Measurements from ENCODE around the gene GREB1.
A peak's percentile ranks its signal among the peaks of the same experiment; 100 is the strongest.

The GREB1 gene

GRCh38 chr2:11680182-11680900, 146.5 kb downstream of the GREB1 start:
- TF ChIP-seq REST (IDR thresholded peaks at IDR 0.05; ENCODE audit: low read depth), result no peak
- TF ChIP-seq EP300 (IDR thresholded peaks at IDR 0.05; ENCODE audit: borderline replicate concordance), result no peak
- TF ChIP-seq TCF12 (IDR thresholded peaks at IDR 0.05; ENCODE audit: low read depth), result no peak
- no peak for TF ChIP-seq CREB1 (IDR thresholded peaks at IDR 0.05; ENCODE audit: low read depth)
- TF ChIP-seq TEAD4 (IDR thresholded peaks at IDR 0.05), result no peak

GRCh38 chr2:11680901-11681721, 147.3 kb downstream of the GREB1 start:
- no peak for TF ChIP-seq TCF12 (IDR thresholded peaks at IDR 0.05; ENCODE audit: low read depth)
- no peak for TF ChIP-seq RAD21 (IDR thresholded peaks at IDR 0.05; ENCODE audit: low read depth)
- no peak for TF ChIP-seq FOXM1 (IDR thresholded peaks at IDR 0.05; ENCODE audit: borderline replicate concordance, low read depth)
- TF ChIP-seq EGR1 (IDR thresholded peaks at IDR 0.05), result no peak
- no peak for TF ChIP-seq USF1 (IDR thresholded peaks at IDR 0.05)
- TF ChIP-seq CEBPB (IDR thresholded peaks at IDR 0.05), result no peak
- no peak for TF ChIP-seq CREB1 (IDR thresholded peaks at IDR 0.05; ENCODE audit: low read depth)
- TF ChIP-seq YY1 (IDR thresholded peaks at IDR 0.05; ENCODE audit: low read depth), result no peak
- no peak for TF ChIP-seq REST (IDR thresholded peaks at IDR 0.05; ENCODE audit: low read depth)
- TF ChIP-seq TAF1 (IDR thresholded peaks at IDR 0.05; ENCODE audit: low read depth), result no peak
- TF ChIP-seq NFIC (IDR thresholded peaks at IDR 0.05), result no peak
- no peak for TF ChIP-seq MAX (IDR thresholded peaks at IDR 0.05)
- TF ChIP-seq TEAD4 (IDR thresholded peaks at IDR 0.05), result no peak
- no peak for TF ChIP-seq ZBTB7A (IDR thresholded peaks at IDR 0.05; ENCODE audit: low read depth)
- TF ChIP-seq EP300 (IDR thresholded peaks at IDR 0.05; ENCODE audit: borderline replicate concordance), result no peak

- no peak for TF ChIP-seq TEAD4 (IDR thresholded peaks at IDR 0.05)
- TF ChIP-seq EP300 (IDR thresholded peaks at IDR 0.05; ENCODE audit: borderline replicate concordance), result no peak
- TF ChIP-seq NFIC (IDR thresholded peaks at IDR 0.05), result no peak
- TF ChIP-seq RAD21 (IDR thresholded peaks at IDR 0.05; ENCODE audit: low read depth), result peak; percentile 89
- no peak for TF ChIP-seq TCF12 (IDR thresholded peaks at IDR 0.05; ENCODE audit: low read depth)
Measured at GRCh38 chr2:11681722-11682589, 148.1 kb downstream of the GREB1 start.

- TF ChIP-seq MAX (IDR thresholded peaks at IDR 0.05) (no peak), TAF1 (IDR thresholded peaks at IDR 0.05; ENCODE audit: low read depth) (no peak), YY1 (IDR thresholded peaks at IDR 0.05; ENCODE audit: low read depth) (no peak), RAD21 (IDR thresholded peaks at IDR 0.05; ENCODE audit: low read depth) (no peak), CEBPB (IDR thresholded peaks at IDR 0.05) (no peak)
Measured at GRCh38 chr2:11682590-11682915, 148.7 kb downstream of the GREB1 start.

GRCh38 chr2:11683476-11683875, 149.6 kb downstream of the GREB1 start:
- no peak for TF ChIP-seq MAX (IDR thresholded peaks at IDR 0.05)
- TF ChIP-seq FOXM1 (IDR thresholded peaks at IDR 0.05; ENCODE audit: borderline replicate concordance, low read depth), result no peak
- no peak for TF ChIP-seq TAF1 (IDR thresholded peaks at IDR 0.05; ENCODE audit: low read depth)
- TF ChIP-seq CEBPB (IDR thresholded peaks at IDR 0.05), result no peak
- no peak for TF ChIP-seq RAD21 (IDR thresholded peaks at IDR 0.05; ENCODE audit: low read depth)
- TF ChIP-seq REST (IDR thresholded peaks at IDR 0.05; ENCODE audit: low read depth), result no peak
- TF ChIP-seq EGR1 (IDR thresholded peaks at IDR 0.05), result no peak
- TF ChIP-seq YY1 (IDR thresholded peaks at IDR 0.05; ENCODE audit: low read depth), result no peak
- TF ChIP-seq EP300 (IDR thresholded peaks at IDR 0.05; ENCODE audit: borderline replicate concordance), result no peak
- no peak for TF ChIP-seq TCF12 (IDR thresholded peaks at IDR 0.05; ENCODE audit: low read depth)
- no peak for TF ChIP-seq TEAD4 (IDR thresholded peaks at IDR 0.05)
- no peak for TF ChIP-seq NFIC (IDR thresholded peaks at IDR 0.05)
- no peak for TF ChIP-seq CREB1 (IDR thresholded peaks at IDR 0.05; ENCODE audit: low read depth)
- TF ChIP-seq ZBTB7A (IDR thresholded peaks at IDR 0.05; ENCODE audit: low read depth), result no peak
- no peak for TF ChIP-seq USF1 (IDR thresholded peaks at IDR 0.05)
